Limb (tissue), 2 donors: Measurements from ENCODE around the gene ESYT3.
"Not testable (repeated sequence)": the region's sequence is repeated elsewhere in the genome, so short reads cannot be mapped to it uniquely, and the experiment has no call there.

Experiments used
- DNase-seq, 2 donors: peaks; one replicate each; pipeline ENCODE4 v3.0.0-alpha.2; 2016; ENCODE audit errors: extremely low spot score in 2 of 2

The ESYT3 gene

DNA sequence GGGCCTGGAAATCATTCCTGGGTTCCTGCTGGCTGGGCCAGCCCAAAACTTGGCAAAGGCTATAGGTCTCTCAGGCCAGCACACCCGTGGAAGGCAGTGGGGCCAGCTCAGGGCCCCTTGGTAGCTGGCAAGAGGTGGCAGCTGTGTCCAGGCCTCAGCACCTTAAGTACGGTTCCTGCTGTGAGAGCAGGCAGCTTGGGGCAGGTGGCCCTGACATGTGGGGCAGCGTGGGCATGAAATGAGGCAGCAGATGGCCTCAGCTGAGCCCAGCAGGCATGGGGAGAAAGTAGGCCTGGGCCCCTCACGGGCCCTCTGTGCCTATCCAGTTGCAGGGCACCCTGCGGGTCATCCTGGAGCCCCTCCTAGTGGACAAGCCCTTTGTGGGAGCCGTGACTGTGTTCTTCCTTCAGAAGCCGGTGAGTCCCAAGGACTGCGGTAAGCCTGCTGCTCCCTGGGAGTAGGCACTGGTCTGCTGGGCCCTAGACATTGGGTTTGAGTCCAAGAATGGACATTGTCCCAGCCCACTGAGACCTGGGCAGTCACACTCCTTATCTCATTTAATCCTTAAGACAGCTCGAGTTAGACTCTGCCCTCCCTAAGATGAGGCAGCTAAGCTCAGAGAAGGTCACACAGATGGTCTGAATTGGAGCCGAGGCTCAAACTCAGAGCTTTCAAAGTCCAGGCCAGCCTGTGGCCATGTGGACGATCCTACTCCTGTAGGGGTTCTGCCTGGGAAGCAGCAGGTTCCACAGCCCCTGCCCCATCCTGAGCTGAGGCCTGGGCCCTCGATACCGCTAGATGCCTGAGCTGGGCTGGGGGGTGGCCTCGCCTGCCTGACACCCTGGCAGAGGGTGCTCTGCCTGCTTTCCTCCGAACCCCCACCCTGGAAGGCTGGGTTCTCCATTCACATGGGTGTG lies 25.5 kb downstream of the ESYT3 start:
- DNase-seq, result peak in 1 of 2 donors; percentile 34

DNA sequence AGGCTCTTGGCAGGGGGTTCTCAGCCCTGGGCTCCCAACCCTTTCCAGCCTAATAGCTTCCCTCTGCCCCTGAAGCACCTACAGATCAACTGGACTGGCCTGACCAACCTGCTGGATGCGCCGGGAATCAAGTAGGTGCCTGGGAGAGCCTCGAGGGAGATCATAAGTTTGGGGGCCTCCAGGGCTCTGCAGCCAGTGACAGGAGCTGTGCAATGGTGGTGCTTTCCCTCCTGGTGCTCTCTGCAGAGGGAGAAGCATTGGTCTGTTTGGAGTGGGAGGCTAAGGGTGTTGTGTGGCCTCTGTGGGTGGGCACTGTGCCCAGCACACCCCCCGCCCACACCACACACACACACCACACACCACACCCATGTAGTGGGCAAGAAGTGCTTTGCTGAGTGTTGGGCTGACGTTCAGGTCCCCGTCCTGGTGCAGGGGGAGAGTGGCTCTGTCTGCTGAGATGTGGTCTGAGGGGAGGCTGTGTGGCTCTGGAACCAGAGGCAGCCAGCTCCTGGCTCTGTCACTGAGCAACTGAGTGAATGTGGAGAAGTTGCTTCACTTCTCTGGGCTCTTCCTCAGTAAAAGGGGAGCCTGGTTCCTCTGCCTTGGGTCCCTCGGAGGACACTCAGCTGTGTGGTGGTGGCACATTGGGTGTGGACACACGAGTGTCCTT lies 26.3 kb downstream of the ESYT3 start:
- peak in 1 of 2 donors; percentile 23 for DNase-seq

- peak in 1 of 2 donors; percentile 24 for DNase-seq
These were observed 26.8 kb downstream of the ESYT3 start for GRCh38 chr3:138461246-138461645.

GRCh38 chr3:138461896-138462295 lies 27.5 kb downstream of the ESYT3 start:
- DNase-seq, result no peak

DNA sequence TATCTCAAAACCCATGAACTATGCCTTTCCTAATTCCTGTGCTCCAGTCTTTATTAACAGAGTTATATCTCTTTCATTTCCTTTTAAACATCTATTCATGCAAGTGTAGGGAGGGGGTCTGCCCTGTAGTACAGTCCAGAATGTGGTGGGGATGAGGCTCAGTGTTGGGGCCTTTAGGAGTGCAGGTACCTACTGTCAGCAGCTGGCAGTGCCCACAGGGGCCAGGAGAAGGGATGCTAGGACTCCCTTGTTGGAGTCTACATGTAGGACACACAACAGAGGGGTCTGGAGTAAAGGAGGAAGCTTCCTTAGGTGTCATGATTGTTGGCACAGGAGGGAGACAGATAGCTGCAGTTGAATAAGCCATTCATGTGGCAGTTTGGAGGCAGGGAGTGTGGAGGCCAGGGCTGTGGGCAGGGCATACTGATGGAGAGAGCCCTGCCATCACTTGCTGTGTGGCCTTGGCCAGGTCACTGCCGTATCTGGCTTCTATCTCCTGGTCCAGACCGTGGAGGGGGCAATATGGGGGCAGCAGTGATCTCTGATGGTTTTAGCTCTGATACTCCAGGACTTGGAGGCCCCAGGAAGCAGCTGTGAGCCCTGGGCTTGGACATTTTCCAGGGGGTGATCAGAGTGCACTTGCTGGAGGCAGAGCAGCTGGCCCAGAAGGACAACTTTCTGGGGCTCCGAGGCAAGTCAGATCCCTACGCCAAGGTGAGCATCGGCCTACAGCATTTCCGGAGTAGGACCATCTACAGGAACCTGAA lies 29.5 kb downstream of the ESYT3 start:
- DNase-seq, result no peak

DNA sequence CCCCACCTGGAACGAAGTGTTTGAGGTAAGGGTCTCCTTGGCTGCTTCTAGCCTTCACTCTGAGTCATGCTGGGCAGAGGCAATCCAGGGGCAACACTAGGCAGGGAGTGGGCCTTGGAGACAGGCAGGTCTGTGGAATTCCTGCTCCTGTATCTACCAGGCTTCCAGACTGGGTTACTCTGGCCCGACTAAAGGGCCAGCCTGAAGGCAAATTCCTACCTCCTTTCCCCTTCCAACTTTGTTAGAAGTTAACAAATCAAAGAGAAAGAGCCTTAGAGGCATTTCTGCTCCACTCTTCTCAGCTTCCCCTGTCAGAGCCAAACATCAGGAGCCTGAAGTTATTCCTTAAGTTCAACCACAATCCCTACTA lies 30.1 kb downstream of the ESYT3 start:
- no peak for DNase-seq

DNA sequence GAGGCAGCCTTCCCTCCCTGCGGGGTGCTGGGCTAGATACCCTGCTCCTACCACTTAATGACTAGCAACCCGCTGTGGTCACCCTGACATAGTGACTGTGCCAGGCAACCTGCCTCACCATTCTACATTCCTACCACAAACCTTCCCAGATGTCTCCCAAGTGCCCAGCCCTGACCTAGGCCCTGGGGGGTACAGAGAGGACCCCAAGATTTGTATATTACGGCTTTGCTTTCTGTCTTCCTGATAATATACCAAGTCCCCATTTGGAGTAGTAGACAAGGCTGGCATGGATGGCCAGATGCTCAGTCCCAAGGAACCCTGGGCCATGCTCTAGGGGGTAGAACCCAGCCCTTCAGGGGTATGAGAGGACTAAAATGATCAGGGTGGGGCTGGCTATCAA lies 31.0 kb downstream of the ESYT3 start:
- no peak for DNase-seq

- DNase-seq, result no peak
These were observed 31.5 kb downstream of the ESYT3 start for GRCh38 chr3:138465925-138466324.

- no peak for DNase-seq
These were observed 33.5 kb downstream of the ESYT3 start for GRCh38 chr3:138467931-138468330.

GRCh38 chr3:138468451-138468850 lies 34.0 kb downstream of the ESYT3 start:
- DNase-seq, result no peak

DNA sequence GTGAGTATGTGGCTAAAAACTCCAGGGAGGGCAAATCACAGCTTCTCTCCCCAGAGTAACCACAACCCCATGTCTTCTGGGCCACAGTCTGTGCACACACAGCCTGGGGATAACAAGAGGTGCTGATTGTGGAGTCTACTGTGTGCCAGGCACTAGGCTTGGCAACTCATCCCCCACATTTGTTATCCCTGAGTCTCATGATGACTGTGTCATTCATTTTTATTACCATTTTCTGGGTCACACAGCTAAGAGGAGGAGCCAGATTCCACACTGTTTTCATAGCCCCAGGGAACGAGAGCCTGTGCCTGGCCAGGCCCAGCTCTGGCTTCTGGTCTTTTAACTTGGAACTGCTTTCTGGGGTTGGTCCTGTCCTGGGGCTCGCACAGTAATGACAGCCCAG lies 34.5 kb downstream of the ESYT3 start:
- no peak for DNase-seq

GRCh38 chr3:138469874-138470273 lies 35.5 kb downstream of the ESYT3 start:
- DNase-seq, result no peak

DNA sequence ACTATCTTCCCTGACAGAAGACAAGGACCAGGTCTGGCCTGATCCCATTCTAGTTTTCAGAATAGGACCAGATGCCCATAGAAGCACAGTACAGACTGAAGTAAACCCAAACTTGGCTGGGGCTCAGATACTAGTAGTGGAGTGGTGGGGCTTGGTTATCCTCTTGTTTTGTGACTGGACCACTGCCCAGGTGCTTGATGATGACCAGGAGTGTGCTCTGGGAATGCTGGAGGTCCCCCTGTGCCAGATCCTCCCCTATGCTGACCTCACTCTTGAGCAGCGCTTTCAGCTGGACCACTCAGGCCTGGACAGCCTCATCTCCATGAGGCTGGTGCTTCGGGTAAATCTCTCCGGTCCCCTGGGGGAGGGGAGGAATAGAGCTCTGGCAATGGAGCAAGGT lies 36.3 kb downstream of the ESYT3 start:
- DNase-seq, result no peak

DNA sequence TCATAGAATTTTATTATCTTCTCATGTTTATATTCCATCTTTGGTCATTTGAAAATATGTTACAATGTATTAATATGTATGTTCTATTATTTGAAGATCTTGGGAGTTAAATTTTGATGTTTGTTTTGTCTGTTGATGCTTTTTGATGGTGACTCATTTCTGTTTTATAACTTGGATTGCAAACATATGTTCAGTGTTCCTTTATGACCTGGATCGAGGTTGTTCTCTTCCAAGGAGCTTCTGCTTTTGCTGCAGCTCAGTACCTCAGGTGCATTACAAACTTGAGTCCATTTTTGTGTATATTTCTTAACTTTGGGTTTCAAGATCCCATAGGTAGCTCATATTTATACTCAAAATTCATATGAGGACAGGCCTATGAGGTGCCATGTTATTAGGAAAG lies 37.1 kb downstream of the ESYT3 start:
- DNase-seq, result no peak

GRCh38 chr3:138472141-138472825 lies 37.9 kb downstream of the ESYT3 start:
- no peak for DNase-seq

DNA sequence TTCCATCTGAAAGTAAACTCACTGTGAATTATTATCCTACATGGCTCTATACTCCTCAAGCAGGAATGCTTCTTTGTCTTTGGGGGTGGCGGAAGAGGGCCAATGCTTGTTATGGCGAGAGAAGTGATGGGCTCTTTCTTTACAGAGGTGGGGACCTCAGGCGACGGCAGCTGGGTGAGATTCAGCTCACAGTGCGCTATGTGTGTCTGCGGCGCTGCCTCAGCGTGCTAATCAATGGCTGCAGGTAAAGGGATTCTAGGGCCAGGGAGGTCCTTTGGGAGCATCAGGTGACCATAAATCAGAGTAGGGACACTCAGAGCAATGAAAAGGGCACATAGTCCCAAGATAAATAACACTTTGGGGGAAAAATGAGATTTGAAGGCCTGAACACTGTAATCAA lies 39.0 kb downstream of the ESYT3 start:
- no peak for DNase-seq

GRCh38 chr3:138474163-138474562 lies 39.7 kb downstream of the ESYT3 start:
- DNase-seq, result no peak

DNA sequence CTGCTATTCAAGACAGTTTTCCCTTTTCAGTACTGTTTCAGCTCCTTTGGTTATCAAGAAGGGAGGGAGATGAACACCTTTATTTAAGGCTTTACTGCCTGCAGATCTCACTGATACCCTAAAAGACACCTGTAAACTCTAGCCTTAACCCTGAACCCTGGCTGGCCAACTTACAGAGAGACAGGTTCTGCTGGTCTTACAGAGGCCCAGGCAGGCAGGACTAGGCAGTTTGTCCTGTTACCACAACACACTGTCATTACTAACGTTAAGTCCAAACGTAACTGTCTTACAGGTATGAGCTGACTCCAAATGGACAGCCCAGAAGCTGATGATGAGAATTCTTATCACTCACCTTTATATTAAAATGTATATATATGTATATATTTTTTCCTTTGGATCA lies 42.1 kb downstream of the ESYT3 start:
- DNase-seq, result no peak

DNA sequence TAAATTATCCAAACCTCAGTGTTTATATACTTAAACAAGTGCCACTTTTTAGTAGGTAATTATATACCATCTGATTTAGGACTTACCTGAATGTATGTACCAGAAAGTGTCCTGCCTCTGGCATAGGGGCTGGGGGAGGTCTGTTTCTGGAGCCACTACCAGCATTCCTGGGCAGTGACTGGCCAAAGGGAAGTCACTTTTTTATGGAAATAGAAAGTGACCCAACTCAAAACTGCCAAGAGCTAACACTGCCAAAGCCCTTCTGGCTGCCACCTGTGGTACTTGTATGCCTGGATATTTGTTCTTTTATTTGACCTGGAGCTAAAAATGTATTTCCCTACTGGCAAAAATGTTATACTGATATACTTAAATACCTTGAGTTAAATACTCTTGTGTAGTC lies 42.7 kb downstream of the ESYT3 start:
- DNase-seq, result no peak

DNA sequence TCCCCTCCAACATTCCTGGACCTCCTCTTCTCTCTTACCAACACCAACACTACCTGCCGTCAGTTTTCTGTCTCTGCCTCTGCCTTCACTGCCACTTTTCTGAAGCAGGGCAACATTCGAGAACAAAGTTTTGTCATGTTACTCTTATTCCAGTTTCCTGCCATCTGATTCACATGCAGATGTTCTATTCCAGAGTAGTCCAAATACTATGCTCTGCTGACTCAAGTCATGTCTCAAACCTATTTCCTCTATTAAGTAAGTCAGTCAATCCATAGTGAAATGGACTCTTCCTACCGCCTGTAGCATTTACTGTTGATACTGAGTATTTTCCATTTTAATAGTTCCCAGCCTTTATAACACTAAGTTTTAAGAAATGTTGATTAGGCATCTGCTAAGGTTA lies 43.4 kb downstream of the ESYT3 start:
- no peak for DNase-seq

DNA sequence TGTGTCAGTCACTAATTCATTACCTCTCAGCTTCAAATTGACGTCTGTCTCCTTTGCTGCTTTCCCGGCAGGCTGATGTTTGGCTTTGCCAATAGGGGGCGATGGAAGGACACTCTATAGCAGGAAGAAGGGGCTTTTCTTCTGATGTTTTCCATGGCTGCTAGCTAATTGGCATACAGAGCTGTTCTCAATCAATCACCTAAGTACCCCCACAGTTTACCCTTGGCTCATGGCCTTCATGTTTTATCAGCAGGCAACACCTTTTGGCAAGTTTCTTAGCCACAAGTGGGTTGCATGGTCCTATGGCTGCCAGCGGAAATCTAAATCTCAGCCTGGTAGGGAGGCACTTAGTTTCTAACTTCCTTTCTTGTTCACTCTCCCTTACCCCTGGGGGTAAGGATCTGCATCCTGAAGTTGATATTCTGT lies 45.0 kb downstream of the ESYT3 start:
- no peak for DNase-seq

DNA sequence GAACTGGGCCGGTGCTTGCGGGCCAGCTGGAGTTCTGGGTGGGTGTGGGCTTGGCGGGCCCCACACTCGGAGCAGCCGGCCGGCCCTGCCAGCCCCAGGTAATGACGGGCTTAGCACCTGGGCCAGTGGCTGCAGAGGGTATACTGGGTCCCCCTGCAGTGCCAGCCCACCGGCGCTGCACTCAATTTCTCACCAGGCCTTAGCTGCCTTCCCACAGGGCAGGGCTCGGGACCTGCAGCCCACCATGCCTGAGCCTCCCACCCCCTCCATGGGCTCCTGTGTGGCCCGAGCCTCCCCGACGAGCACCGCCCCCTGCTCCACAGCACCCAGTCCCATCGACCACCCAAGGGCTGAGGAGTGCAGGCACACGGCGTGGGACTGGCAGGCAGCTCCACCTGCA lies 50.3 kb downstream of the ESYT3 start:
- not testable (repeated sequence) for DNase-seq
